ENCODE results near the gene TBC1D1. TPM values are rescaled to one million over a fixed set of nuclear protein-coding genes. Genes with fewer than 3 reads are reported as not detected.

The TBC1D1 gene
- total RNA-seq, 4 donors from 2014 or later, result 15.9 to 24.0 (median 20.0) TPM

DNA sequence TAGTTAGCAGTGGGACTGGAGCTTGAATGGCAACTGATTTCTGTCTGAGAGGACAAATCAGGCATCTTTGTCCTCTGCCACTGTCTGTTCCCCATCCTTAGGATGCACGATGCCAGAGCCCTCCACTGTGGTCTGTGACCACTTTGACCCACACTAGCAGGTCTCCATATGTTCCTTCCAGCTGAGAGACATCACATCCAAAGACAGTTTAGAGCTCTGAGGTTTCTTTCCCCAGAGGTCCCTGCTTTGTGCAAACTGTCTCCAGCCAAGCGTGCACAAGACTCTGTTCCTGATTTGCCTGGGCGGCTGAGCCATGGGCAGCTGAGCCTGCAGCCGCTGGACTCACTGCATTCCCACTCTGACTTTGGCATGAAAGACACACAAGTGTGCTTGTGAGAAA, 167.3 kb downstream of the TBC1D1 start:
- intact Hi-C loops (cut with DNase I; ENCODE audit: low total_unique reads), result no loop called here
- 77 to 79% methylated on average over 4 of the region's 4 CpGs for WGBS, 2 donors
- DNase-seq (ENCODE audit: low spot score in 2 of 2), result peak in 1 of 2 donors; percentile 43
- H3K4me3 ChIP-seq (ENCODE audit: low read depth, poor library complexity, severe bottlenecking), result no peak overlapping the region
- TF ChIP-seq, protein P1, sequence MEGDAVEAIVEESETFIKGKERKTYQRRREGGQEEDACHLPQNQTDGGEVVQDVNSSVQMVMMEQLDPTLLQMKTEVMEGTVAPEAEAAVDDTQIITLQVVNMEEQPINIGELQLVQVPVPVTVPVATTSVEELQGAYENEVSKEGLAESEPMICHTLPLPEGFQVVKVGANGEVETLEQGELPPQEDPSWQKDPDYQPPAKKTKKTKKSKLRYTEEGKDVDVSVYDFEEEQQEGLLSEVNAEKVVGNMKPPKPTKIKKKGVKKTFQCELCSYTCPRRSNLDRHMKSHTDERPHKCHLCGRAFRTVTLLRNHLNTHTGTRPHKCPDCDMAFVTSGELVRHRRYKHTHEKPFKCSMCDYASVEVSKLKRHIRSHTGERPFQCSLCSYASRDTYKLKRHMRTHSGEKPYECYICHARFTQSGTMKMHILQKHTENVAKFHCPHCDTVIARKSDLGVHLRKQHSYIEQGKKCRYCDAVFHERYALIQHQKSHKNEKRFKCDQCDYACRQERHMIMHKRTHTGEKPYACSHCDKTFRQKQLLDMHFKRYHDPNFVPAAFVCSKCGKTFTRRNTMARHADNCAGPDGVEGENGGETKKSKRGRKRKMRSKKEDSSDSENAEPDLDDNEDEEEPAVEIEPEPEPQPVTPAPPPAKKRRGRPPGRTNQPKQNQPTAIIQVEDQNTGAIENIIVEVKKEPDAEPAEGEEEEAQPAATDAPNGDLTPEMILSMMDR (IDR thresholded peaks at IDR 0.05), result no peak
- no peak for TF ChIP-seq POLR2A (IDR thresholded peaks at IDR 0.05)

DNA sequence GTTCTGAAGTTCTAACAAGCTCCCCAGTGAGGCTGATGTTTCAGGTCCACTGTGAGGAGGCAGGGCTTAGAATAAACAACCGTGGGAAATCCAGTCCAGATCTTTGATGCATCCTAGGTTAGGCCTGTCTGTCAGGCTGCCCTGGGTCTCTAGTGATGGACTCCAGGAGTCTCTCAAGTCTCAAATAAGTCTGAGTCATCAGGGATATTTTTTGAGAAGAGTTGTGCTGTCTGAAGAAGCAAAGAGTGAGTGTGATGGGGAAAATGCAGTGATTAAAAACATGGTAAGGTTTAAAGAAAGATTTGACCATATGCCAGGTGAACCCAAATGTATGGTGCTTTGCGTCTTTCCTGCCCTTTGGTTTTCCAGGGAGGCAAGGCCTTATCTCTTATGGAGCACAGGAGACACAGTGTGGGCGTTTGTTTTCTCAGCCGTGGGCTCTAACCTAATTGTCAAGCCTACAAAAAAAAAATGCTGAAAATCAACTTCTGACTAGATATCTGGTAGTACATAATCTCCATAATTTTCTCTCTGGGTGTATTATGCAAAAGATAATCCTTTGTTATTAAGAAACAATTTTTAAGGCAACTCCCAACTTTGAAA, 170.0 kb downstream of the TBC1D1 start:
- no peak for TF ChIP-seq POLR2A (IDR thresholded peaks at IDR 0.05)
- TF ChIP-seq, protein P1 (IDR thresholded peaks at IDR 0.05), result no peak
- intact Hi-C loops (cut with DNase I; ENCODE audit: low total_unique reads), result loop anchor here (10.0 kb wide), 1 partner anchor 114 kb away; no protein-coding TSS in a partner anchor
- H3K4me3 ChIP-seq (ENCODE audit: low read depth, poor library complexity, severe bottlenecking), result no peak overlapping the region
- DNase-seq (ENCODE audit: low spot score in 2 of 2), result no peak
- WGBS, 2 donors, result 72 to 77% methylated on average over 4 of the region's 4 CpGs

DNA sequence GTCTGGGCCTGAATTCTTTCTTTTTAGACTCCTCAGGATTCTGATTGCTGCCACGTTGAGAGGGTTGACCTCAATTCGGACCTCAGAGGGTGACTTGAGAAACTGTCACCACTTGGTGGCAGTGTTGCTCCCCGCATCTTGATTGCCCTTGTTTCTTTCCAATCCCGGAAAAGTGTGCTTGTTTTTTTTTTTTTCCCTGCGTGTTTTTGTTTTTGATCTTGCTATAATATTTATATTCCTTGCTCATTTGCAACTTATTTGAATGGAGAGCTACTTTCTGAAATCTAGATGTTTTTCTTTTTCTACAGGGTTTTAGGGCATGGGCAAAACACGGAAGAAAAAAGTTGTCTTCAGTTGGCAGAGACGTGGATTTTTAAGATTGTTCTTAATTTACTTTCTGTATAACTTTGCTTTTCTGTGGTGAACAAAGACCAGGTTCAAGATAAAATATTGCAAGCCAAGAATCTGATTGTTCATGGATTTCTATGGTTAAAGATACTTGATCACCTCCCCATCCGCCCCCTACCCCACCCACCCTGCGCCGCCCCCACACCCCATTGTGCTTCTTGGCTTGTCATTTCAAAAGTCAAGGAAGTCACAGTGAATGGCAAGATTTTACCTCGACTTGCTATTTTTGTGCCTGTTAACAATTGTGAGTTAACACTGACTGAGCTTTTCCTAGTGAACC, 171.3 kb downstream of the TBC1D1 start:
- peak; percentile 83 to 96 for DNase-seq (ENCODE audit: low spot score in 2 of 2)

DNA sequence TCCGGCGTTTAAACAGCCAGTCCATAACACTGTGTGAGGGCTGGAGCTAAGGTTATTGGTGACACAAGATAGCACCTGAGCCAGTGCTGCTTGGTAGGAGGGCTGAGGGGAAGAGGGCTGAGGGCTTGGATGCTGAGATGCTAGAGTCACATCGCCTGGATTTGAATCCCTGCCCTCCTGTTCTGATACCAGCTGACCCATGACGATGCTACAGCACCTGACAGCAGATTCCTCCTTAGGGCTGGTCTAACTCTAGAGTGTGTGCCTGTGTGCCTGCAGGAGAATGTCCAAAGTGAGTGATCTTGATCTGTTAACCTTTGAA, 171.9 kb downstream of the TBC1D1 start:
- H3K4me3 ChIP-seq (ENCODE audit: low read depth, poor library complexity, severe bottlenecking), result no peak overlapping the region
- DNase-seq (ENCODE audit: low spot score in 2 of 2), result peak in 1 of 2 donors; percentile 81

More for the DNA sequence above, 171.3 kb downstream of the TBC1D1 start:
- TF ChIP-seq POLR2A (IDR thresholded peaks at IDR 0.05), result no peak
- TF ChIP-seq, protein P1 (IDR thresholded peaks at IDR 0.05), result peak in 1 of 3 donors; percentile 26
- H3K4me3 ChIP-seq (ENCODE audit: low read depth, poor library complexity, severe bottlenecking), result no peak overlapping the region
- WGBS, 2 donors, result 8 to 10% methylated on average over 11 of the region's 11 CpGs
- intact Hi-C loops (cut with DNase I; ENCODE audit: low total_unique reads), result loop anchor here (10.0 kb wide), 1 partner anchor 113 kb away; no protein-coding TSS in a partner anchor

DNA sequence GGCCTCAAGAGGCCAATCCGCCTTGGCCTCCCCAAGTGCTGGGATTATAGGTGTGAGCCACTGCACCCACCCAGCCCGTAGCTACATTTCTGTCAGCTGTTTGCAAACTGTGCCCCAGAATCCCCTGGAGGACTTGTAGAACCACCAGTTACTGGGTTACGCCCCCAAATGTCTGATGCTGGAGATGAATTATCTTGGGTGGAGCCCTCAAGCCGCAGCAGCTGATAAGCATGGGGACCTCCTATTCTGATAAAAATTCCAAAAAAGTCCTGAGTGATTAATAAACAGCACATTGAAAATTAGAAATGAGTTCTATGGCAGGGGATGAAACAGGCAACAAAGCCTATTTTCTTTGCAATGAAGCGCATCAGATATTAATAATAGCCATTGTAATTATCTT, 174.3 kb downstream of the TBC1D1 start:
- peak in 1 of 2 donors; percentile 78 for DNase-seq (ENCODE audit: low spot score in 2 of 2)
- WGBS, 2 donors, result 81 to 84% methylated on average over 5 of the region's 5 CpGs
- intact Hi-C loops (cut with DNase I; ENCODE audit: low total_unique reads), result loop anchor here (5.0 to 10.0 kb wide), 2 partner anchors 110 to 612 kb away; no protein-coding TSS in a partner anchor
- TF ChIP-seq, protein P1 (IDR thresholded peaks at IDR 0.05), result no peak
- no peak for TF ChIP-seq POLR2A (IDR thresholded peaks at IDR 0.05)
- no peak overlapping the region for H3K4me3 ChIP-seq (ENCODE audit: low read depth, poor library complexity, severe bottlenecking)

More for the DNA sequence above, 171.9 kb downstream of the TBC1D1 start:
- intact Hi-C loops (cut with DNase I; ENCODE audit: low total_unique reads), result loop anchor here (10.0 kb wide), 1 partner anchor 112 kb away; no protein-coding TSS in a partner anchor
- WGBS, 2 donors, result 40 to 46% methylated on average over 4 of the region's 4 CpGs
- TF ChIP-seq, protein P1 (IDR thresholded peaks at IDR 0.05), result no peak
- no peak for TF ChIP-seq POLR2A (IDR thresholded peaks at IDR 0.05)
